Heart left ventricle (tissue), 13 donors: Measurements from ENCODE around the gene KRABD2.

Experiments
- POLR2A ChIP-seq, 2 donors: fragments of 450-650 bp; IDR thresholded peaks; one replicate each; pipeline ENCODE4 v1.6.1; 2017; ENCODE audit warnings: antibody characterized with exemption in 2 of 2, mild to moderate bottlenecking in 2 of 2, moderate library complexity in 2 of 2
- TF ChIP-seq, protein P1 (sequence below), 12 donors: fragments of 200-600 bp; sonication (generic) in 4 of 12; IDR thresholded peaks; one replicate each; pipeline versions ENCODE4 v1.5.0 to v1.8.0; 2018 to 2022; ENCODE audit warnings: antibody characterized with exemption in 12 of 12, mild to moderate bottlenecking in 5 of 12
- donor health status: ischemic (EF 13 %, LVEDD 7.1; RV severe dilation, severe dysfunction).
- donor health status: DM: no; HTN: yes; CAD: no.
- donor health status: DM: no; HTN: no; CAD: no.
- donor health status: ischemic (EF 25% LVEDD 6.9; RV normal size, moderate dysfunction).
- donor health status: ischemic (EF 25% LVEDD 5.7; RV mildly dilated, moderate dysfunction).
- donor health status: ischemic (EF 35%, LVEDD 5.7; RV mildly dilated, moderate dysfunction).
- donor health status: nonischemic (EF 11% LVEDD 7.7; RV severe dilation, severe dysfunction).
- donor health status: DM: yes; HTN: yes; CAD: no.
- donor health status: PGD.
- donor health status: ischemic (EF 29% LVEDD 5.4; RV normal size, mild dysfunction).
- donor health status: nonischemic (EF 23%, LVEDD 6.1; RV moderate dilation, normal function).

DNA sequence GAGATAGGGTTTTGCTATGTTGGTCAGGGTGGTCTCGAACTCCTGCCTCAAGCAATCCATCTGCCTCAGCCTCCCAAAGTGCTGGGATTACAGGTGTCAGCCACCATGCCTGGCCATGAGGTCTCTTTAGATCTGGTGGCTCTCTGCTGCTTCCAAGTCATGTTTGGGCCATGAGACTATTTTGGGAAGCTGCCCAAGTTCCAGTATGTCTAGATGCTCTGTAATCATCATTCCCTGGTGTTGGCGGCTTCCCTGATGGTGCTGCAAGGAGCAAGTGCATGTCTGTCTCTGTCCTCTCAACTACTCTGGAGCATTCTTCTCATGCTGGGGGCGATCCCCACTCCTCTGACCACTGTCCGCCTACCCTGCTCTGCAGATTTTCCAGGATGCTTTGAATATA is 43.2 kb downstream of the KRABD2 start:
- TF ChIP-seq, protein P1, sequence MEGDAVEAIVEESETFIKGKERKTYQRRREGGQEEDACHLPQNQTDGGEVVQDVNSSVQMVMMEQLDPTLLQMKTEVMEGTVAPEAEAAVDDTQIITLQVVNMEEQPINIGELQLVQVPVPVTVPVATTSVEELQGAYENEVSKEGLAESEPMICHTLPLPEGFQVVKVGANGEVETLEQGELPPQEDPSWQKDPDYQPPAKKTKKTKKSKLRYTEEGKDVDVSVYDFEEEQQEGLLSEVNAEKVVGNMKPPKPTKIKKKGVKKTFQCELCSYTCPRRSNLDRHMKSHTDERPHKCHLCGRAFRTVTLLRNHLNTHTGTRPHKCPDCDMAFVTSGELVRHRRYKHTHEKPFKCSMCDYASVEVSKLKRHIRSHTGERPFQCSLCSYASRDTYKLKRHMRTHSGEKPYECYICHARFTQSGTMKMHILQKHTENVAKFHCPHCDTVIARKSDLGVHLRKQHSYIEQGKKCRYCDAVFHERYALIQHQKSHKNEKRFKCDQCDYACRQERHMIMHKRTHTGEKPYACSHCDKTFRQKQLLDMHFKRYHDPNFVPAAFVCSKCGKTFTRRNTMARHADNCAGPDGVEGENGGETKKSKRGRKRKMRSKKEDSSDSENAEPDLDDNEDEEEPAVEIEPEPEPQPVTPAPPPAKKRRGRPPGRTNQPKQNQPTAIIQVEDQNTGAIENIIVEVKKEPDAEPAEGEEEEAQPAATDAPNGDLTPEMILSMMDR (IDR thresholded peaks at IDR 0.05), result no peak
- TF ChIP-seq POLR2A (IDR thresholded peaks at IDR 0.05), result no peak
